ENCODE measurements around the gene RIPOR1.

RIPOR1 gene

GRCh38 chr16:67482233-67482924, 46.2 kb upstream of the RIPOR1 start:
- H2BK5ac ChIP-seq (ENCODE audit: low read depth, low read length, poor library complexity, severe bottlenecking): no peak overlapping the region
- H3K4ac ChIP-seq (ENCODE audit: low read depth in 1 of 2, low read length in 2 of 2): peak overlapping the region in 1 of 2 experiments; percentile 5
- H3K14ac ChIP-seq (ENCODE audit: low read length in 2 of 2): no peak overlapping the region
- H3K23ac ChIP-seq (ENCODE audit: low read length in 2 of 2): no peak overlapping the region
- 95% methylated on average over 24 of the region's 25 CpGs for WGBS
- peak overlapping the region; percentile 15 for H2BK120ac ChIP-seq (ENCODE audit: low read depth, low read length)
- no peaks in the 10 kb centered on the region for H3K27me3 ChIP-seq (ENCODE audit: control insufficient read depth in 1 of 2, insufficient read depth in 1 of 2, low read length in 2 of 2)
- no peak for DNase-seq
- peaks cover 25% of the 10 kb centered on the region for H3K4me1 ChIP-seq (ENCODE audit: control insufficient read depth, insufficient read depth, low read depth, low read length)
- no peaks in the 10 kb centered on the region for H3K9me3 ChIP-seq (ENCODE audit: control insufficient read depth, low read length)
- H2AFZ ChIP-seq (ENCODE audit: low read depth, low read length): no peak overlapping the region
- peak overlapping the region; percentile 52 for H4K91ac ChIP-seq (ENCODE audit: low read length)
- no peak overlapping the region for H3K4me2 ChIP-seq (ENCODE audit: low read length, poor library complexity, severe bottlenecking)
- peak overlapping the region; percentile 17 for H2BK15ac ChIP-seq (ENCODE audit: low read depth, poor library complexity, severe bottlenecking)
- peaks cover 14 to 20% of the 10 kb centered on the region in 2 experiments for H3K36me3 ChIP-seq (ENCODE audit: control insufficient read depth in 1 of 2, insufficient read depth in 2 of 2, low read depth in 1 of 2, low read length in 2 of 2)
- no peak overlapping the region for H3K27ac ChIP-seq (ENCODE audit: low read length, poor library complexity, severe bottlenecking)
- H2BK12ac ChIP-seq (ENCODE audit: low read length in 2 of 2): peak overlapping the region in 1 of 2 experiments; percentile 27
- H3K9ac ChIP-seq (ENCODE audit: low read length): peak overlapping the region; percentile 100
- no peak overlapping the region for H2AK5ac ChIP-seq (ENCODE audit: low read length, severe bottlenecking)
- H3K18ac ChIP-seq (ENCODE audit: low read depth in 1 of 2, low read length in 2 of 2): peak overlapping the region in 1 of 2 experiments; percentile 16
- peak overlapping the region; percentile 98 for H4K8ac ChIP-seq (ENCODE audit: low read length)
- H3K79me1 ChIP-seq (replicated peaks; ENCODE audit: low read length, poor library complexity, severe bottlenecking): peaks cover 21% of the 10 kb centered on the region
- peak overlapping the region in 1 of 2 experiments; percentile 99 for H3K4me3 ChIP-seq (ENCODE audit: insufficient read depth in 1 of 2, low read depth in 1 of 2, low read length in 2 of 2)

- H2BK15ac ChIP-seq (ENCODE audit: low read depth, poor library complexity, severe bottlenecking): no peak within 1 kb of the TSS
- no peak within 1 kb of the TSS for H2BK120ac ChIP-seq (ENCODE audit: low read depth, low read length)
- H2BK5ac ChIP-seq (ENCODE audit: low read depth, low read length, poor library complexity, severe bottlenecking): no peak within 1 kb of the TSS
- no peak within 1 kb of the TSS for H2AK5ac ChIP-seq (ENCODE audit: low read length, severe bottlenecking)
- H3K9me3 ChIP-seq (ENCODE audit: control insufficient read depth, low read length): no peaks in the 10 kb centered on the region
- peak within 1 kb of the TSS; percentile 52 for H4K91ac ChIP-seq (ENCODE audit: low read length)
- WGBS: 96% methylated on average over 6 of the region's 6 CpGs
- peak within 1 kb of the TSS; percentile 100 for H3K9ac ChIP-seq (ENCODE audit: low read length)
- no peak within 1 kb of the TSS for H3K4me2 ChIP-seq (ENCODE audit: low read length, poor library complexity, severe bottlenecking)
- no peak within 1 kb of the TSS for H3K23ac ChIP-seq (ENCODE audit: low read length in 2 of 2)
- H3K4ac ChIP-seq (ENCODE audit: low read depth in 1 of 2, low read length in 2 of 2): peak within 1 kb of the TSS in 1 of 2 experiments; percentile 5
- peaks cover 25% of the 10 kb centered on the region for H3K4me1 ChIP-seq (ENCODE audit: control insufficient read depth, insufficient read depth, low read depth, low read length)
- peak within 1 kb of the TSS; percentile 98 for H4K8ac ChIP-seq (ENCODE audit: low read length)
- H3K4me3 ChIP-seq (ENCODE audit: insufficient read depth in 1 of 2, low read depth in 1 of 2, low read length in 2 of 2): peak within 1 kb of the TSS in 1 of 2 experiments; percentile 99
- peaks cover 14 to 15% of the 10 kb centered on the region in 2 experiments for H3K36me3 ChIP-seq (ENCODE audit: control insufficient read depth in 1 of 2, insufficient read depth in 2 of 2, low read depth in 1 of 2, low read length in 2 of 2)
- peak within 1 kb of the TSS in 1 of 2 experiments; percentile 27 for H2BK12ac ChIP-seq (ENCODE audit: low read length in 2 of 2)
- no peak within 1 kb of the TSS for H2AFZ ChIP-seq (ENCODE audit: low read depth, low read length)
- no peak within 1 kb of the TSS for H3K18ac ChIP-seq (ENCODE audit: low read depth in 1 of 2, low read length in 2 of 2)
- DNase-seq: no peak
- no peaks in the 10 kb centered on the region for H3K27me3 ChIP-seq (ENCODE audit: control insufficient read depth in 1 of 2, insufficient read depth in 1 of 2, low read length in 2 of 2)
- H3K14ac ChIP-seq (ENCODE audit: low read length in 2 of 2): no peak within 1 kb of the TSS
- H3K27ac ChIP-seq (ENCODE audit: low read length, poor library complexity, severe bottlenecking): no peak within 1 kb of the TSS
- peaks cover 21% of the 10 kb centered on the region for H3K79me1 ChIP-seq (replicated peaks; ENCODE audit: low read length, poor library complexity, severe bottlenecking)
These were observed 45.5 kb upstream of the RIPOR1 start, which contains the start of gene AGRP for GRCh38 chr16:67483150-67483549. AGRP (minus strand) TSS chr16:67483547; CDS start chr16:67483398, 149 bp downstream.

- Histone ChIP-seq H3K18ac (ENCODE audit: low read depth in 1 of 2, low read length in 2 of 2) (no peak overlapping the region), H4K91ac (ENCODE audit: low read length) (peak overlapping the region; percentile 1), H2BK5ac (ENCODE audit: low read depth, low read length, poor library complexity, severe bottlenecking) (no peak overlapping the region), H3K14ac (ENCODE audit: low read length in 2 of 2) (no peak overlapping the region), H3K4me3 (ENCODE audit: insufficient read depth in 1 of 2, low read depth in 1 of 2, low read length in 2 of 2) (no peak overlapping the region), H3K9ac (ENCODE audit: low read length) (no peak overlapping the region), H4K8ac (ENCODE audit: low read length) (peak overlapping the region; percentile 53), H2BK15ac (ENCODE audit: low read depth, poor library complexity, severe bottlenecking) (no peak overlapping the region), H3K4me2 (ENCODE audit: low read length, poor library complexity, severe bottlenecking) (no peak overlapping the region), H3K79me1 (replicated peaks; ENCODE audit: low read length, poor library complexity, severe bottlenecking) (peaks cover 21% of the 10 kb centered on the region), H3K4me1 (ENCODE audit: control insufficient read depth, insufficient read depth, low read depth, low read length) (peaks cover 25% of the 10 kb centered on the region), H3K36me3 (ENCODE audit: control insufficient read depth in 1 of 2, insufficient read depth in 2 of 2, low read depth in 1 of 2, low read length in 2 of 2) (peaks cover 11 to 14% of the 10 kb centered on the region in 2 experiments), H2BK12ac (ENCODE audit: low read length in 2 of 2) (peak overlapping the region in 1 of 2 experiments; percentile 2), H2BK120ac (ENCODE audit: low read depth, low read length) (no peak overlapping the region), H2AK5ac (ENCODE audit: low read length, severe bottlenecking) (no peak overlapping the region), H3K23ac (ENCODE audit: low read length in 2 of 2) (no peak overlapping the region), H3K4ac (ENCODE audit: low read depth in 1 of 2, low read length in 2 of 2) (no peak overlapping the region), H3K9me3 (ENCODE audit: control insufficient read depth, low read length) (no peaks in the 10 kb centered on the region), H3K27ac (ENCODE audit: low read length, poor library complexity, severe bottlenecking) (no peak overlapping the region), H2AFZ (ENCODE audit: low read depth, low read length) (no peak overlapping the region), H3K27me3 (ENCODE audit: control insufficient read depth in 1 of 2, insufficient read depth in 1 of 2, low read length in 2 of 2) (no peaks in the 10 kb centered on the region)
- WGBS: 86% methylated on average over 12 of the region's 12 CpGs
- no peak for DNase-seq
These were observed 44.7 kb upstream of the RIPOR1 start for GRCh38 chr16:67483731-67484525.

- Histone ChIP-seq H3K4me1 (ENCODE audit: control insufficient read depth, insufficient read depth, low read depth, low read length) (peaks cover 17% of the 10 kb centered on the region), H4K91ac (ENCODE audit: low read length) (no peak overlapping the region), H3K79me1 (replicated peaks; ENCODE audit: low read length, poor library complexity, severe bottlenecking) (peaks cover 16% of the 10 kb centered on the region), H3K14ac (ENCODE audit: low read length in 2 of 2) (no peak overlapping the region), H2BK12ac (ENCODE audit: low read length in 2 of 2) (no peak overlapping the region), H3K27ac (ENCODE audit: low read length, poor library complexity, severe bottlenecking) (no peak overlapping the region), H2AK5ac (ENCODE audit: low read length, severe bottlenecking) (no peak overlapping the region), H3K4me2 (ENCODE audit: low read length, poor library complexity, severe bottlenecking) (no peak overlapping the region), H3K23ac (ENCODE audit: low read length in 2 of 2) (no peak overlapping the region), H2BK5ac (ENCODE audit: low read depth, low read length, poor library complexity, severe bottlenecking) (no peak overlapping the region), H3K4ac (ENCODE audit: low read depth in 1 of 2, low read length in 2 of 2) (no peak overlapping the region), H3K9ac (ENCODE audit: low read length) (peak overlapping the region; percentile 27), H3K36me3 (ENCODE audit: control insufficient read depth in 1 of 2, insufficient read depth in 2 of 2, low read depth in 1 of 2, low read length in 2 of 2) (peaks cover 10 to 14% of the 10 kb centered on the region in 2 experiments), H3K4me3 (ENCODE audit: insufficient read depth in 1 of 2, low read depth in 1 of 2, low read length in 2 of 2) (no peak overlapping the region), H3K27me3 (ENCODE audit: control insufficient read depth in 1 of 2, insufficient read depth in 1 of 2, low read length in 2 of 2) (no peaks in the 10 kb centered on the region), H2BK15ac (ENCODE audit: low read depth, poor library complexity, severe bottlenecking) (no peak overlapping the region), H4K8ac (ENCODE audit: low read length) (peak overlapping the region; percentile 41), H3K9me3 (ENCODE audit: control insufficient read depth, low read length) (no peaks in the 10 kb centered on the region), H2AFZ (ENCODE audit: low read depth, low read length) (no peak overlapping the region), H3K18ac (ENCODE audit: low read depth in 1 of 2, low read length in 2 of 2) (no peak overlapping the region), H2BK120ac (ENCODE audit: low read depth, low read length) (no peak overlapping the region)
- 27% methylated on average over 2 of the region's 3 CpGs for WGBS
- DNase-seq: peak; percentile 29
These were observed 41.8 kb upstream of the RIPOR1 start for GRCh38 chr16:67486805-67487204.

Data from mesenchymal stem cell (in vitro differentiated cells and primary cell).